Endothelial cell of umbilical vein (primary cell): ENCODE results near the gene FAM193B. TPM values are rescaled to one million over a fixed set of nuclear protein-coding genes. Genes with fewer than 3 reads are reported as not detected.
A peak's percentile ranks its signal among the peaks of the same experiment; 100 is the strongest.

ENCODE experiments used
- BruUV-seq: library from RNA; stranded (reverse); fragments of 400-500 nt; replicated peaks from 2 replicates; lab custom pipeline; 2021; lab: Mats Ljungman, UMichigan
- CTCF ChIA-PET: fragments of 300-600, 350-600 bp; sonication (Branson Sonifier 250); formaldehyde crosslinking; loops from one replicate; lab custom pipeline; 2021; ENCODE audit warnings: antibody characterized with exemption, inconsistent platforms; lab: Charles Lee
- POLR2A ChIA-PET: fragments of 300-600, 350-600 bp; sonication (Branson Sonifier 250); formaldehyde crosslinking; loops from one replicate; lab custom pipeline; 2021; ENCODE audit warnings: antibody characterized with exemption, inconsistent platforms; lab: Charles Lee
- DNase-seq: peaks from one replicate; pipeline ENCODE4 v3.0.0-alpha.2; 2011; ENCODE audit warnings: low read depth, low spot score
- FAIRE-seq: peaks from 2 replicates; lab custom pipeline; 2011; peaks lifted over from hg19 to GRCh38; lab: Jason Lieb, UNC
- H2AFZ ChIP-seq: 2 replicates; pipeline ENCODE4 v1.6.0; 2012; ENCODE audit warnings: low read depth, low read length, control low read depth, inconsistent platforms
- H3K27ac ChIP-seq: 2 replicates; pipeline ENCODE4 v1.5.1; 2011; ENCODE audit warnings: low read depth, mild to moderate bottlenecking, control low read depth, low read length, moderate library complexity; ENCODE audit not compliant: insufficient read depth
- H3K27me3 ChIP-seq, 2 experiments: 2 replicates each; pipeline versions ENCODE4 v1.6.0 to v1.6.1; 2011; ENCODE audit warnings: low read length in 2 of 2, mixed read lengths in 1 of 2; ENCODE audit not compliant: control insufficient read depth in 2 of 2, insufficient read depth in 2 of 2
- H3K36me3 ChIP-seq, 2 experiments: 2 replicates in 1 of 2; 3 replicates in 1 of 2; pipeline ENCODE4 v1.5.1; 2011; ENCODE audit warnings: low read length in 2 of 2, mild to moderate bottlenecking in 1 of 2, moderate library complexity in 1 of 2; ENCODE audit not compliant: control insufficient read depth in 2 of 2, insufficient read depth in 2 of 2; ENCODE audit errors: extremely low read depth in 1 of 2
- H3K4me1 ChIP-seq: 3 replicates; pipeline ENCODE4 v1.5.1; 2011; ENCODE audit warnings: mild to moderate bottlenecking, low read length; ENCODE audit not compliant: control insufficient read depth, insufficient read depth; ENCODE audit errors: extremely low read depth
- H3K4me2 ChIP-seq: 2 replicates; pipeline ENCODE4 v1.6.1; 2011; ENCODE audit warnings: low read length, control low read depth, mixed read lengths; ENCODE audit not compliant: insufficient read depth
- H3K4me3 ChIP-seq, 3 experiments: fragments of 200-600 bp in 1 of 3; sonication (generic), shearing (Covaris generic) in 1 of 3; replicated peaks in 1 of 3; 2 replicates each; pipeline ENCODE4 v1.5.1; 2011 to 2016; ENCODE audit warnings: control low read depth in 3 of 3, low read length in 3 of 3, mild to moderate bottlenecking in 2 of 3, inconsistent platforms in 1 of 3, low read depth in 1 of 3, moderate library complexity in 1 of 3; ENCODE audit not compliant: insufficient read depth in 1 of 3
- H3K79me2 ChIP-seq: 2 replicates; pipeline ENCODE4 v1.6.0; 2012; ENCODE audit warnings: low read length, inconsistent platforms; ENCODE audit not compliant: control insufficient read depth, insufficient read depth
- H3K9ac ChIP-seq: replicated peaks from 2 replicates; pipeline ENCODE3; 2011; ENCODE audit warnings: low read length, control low read depth; ENCODE audit not compliant: insufficient read depth; ENCODE audit errors: extremely low read depth
- H3K9me1 ChIP-seq: replicated peaks from 3 replicates; pipeline ENCODE4 v1.6.0; 2011; ENCODE audit warnings: mild to moderate bottlenecking, low read length; ENCODE audit not compliant: control insufficient read depth, insufficient read depth; ENCODE audit errors: extremely low read depth
- H3K9me3 ChIP-seq: replicated peaks from 2 replicates; pipeline ENCODE4 v1.5.1; 2012; ENCODE audit warnings: low read length, inconsistent platforms; ENCODE audit not compliant: control insufficient read depth, insufficient read depth
- H4K20me1 ChIP-seq: replicated peaks from 2 replicates; pipeline ENCODE3; 2011; ENCODE audit warnings: mild to moderate bottlenecking, low read length; ENCODE audit not compliant: control insufficient read depth, insufficient read depth; ENCODE audit errors: extremely low read depth
- EZH2 ChIP-seq: IDR thresholded peaks from 2 replicates; pipeline ENCODE4 v1.6.1; 2012; ENCODE audit warnings: borderline replicate concordance, low read depth, mild to moderate bottlenecking, moderate library complexity, low read length, inconsistent platforms; ENCODE audit not compliant: severe bottlenecking
- FOS ChIP-seq: IDR thresholded peaks from 2 replicates; pipeline ENCODE4 v1.6.1; 2011; ENCODE audit warnings: mild to moderate bottlenecking, low read length, moderate library complexity, borderline replicate concordance; ENCODE audit not compliant: insufficient read depth
- GATA2 ChIP-seq: IDR thresholded peaks from 2 replicates; pipeline ENCODE4 v1.7.0; 2011; ENCODE audit warnings: low read depth, mild to moderate bottlenecking, moderate library complexity, mixed read lengths, low read length; ENCODE audit not compliant: insufficient read length, insufficient read depth
- JUN ChIP-seq: IDR thresholded peaks from 2 replicates; pipeline ENCODE4 v1.6.1; 2011; ENCODE audit warnings: borderline replicate concordance, low read depth; ENCODE audit not compliant: insufficient read length, insufficient read depth
- MAX ChIP-seq: IDR thresholded peaks from 2 replicates; pipeline ENCODE4 v1.6.1; 2011; ENCODE audit not compliant: insufficient read depth, insufficient read length
- MYC ChIP-seq: IDR thresholded peaks from one replicate; pipeline ENCODE4 v1.6.1; 2011; ENCODE audit warnings: mild to moderate bottlenecking, low read depth, low read length
- POLR2AphosphoS5 ChIP-seq: IDR thresholded peaks from 2 replicates; pipeline ENCODE4 v1.6.1; 2012; ENCODE audit warnings: low read depth, mild to moderate bottlenecking, control low read depth, low read length, moderate library complexity; ENCODE audit not compliant: insufficient read depth
- dilution Hi-C: fragments of 300-500 bp; cut with MboI; formaldehyde crosslinking; loops from one replicate; pipeline ENCODE4 v1.15.0; 2019; ENCODE audit warnings: low sequenced_read_pairs; ENCODE audit not compliant: extremely low pct_ligation_motif_present
- intact Hi-C: fragments of 100-400 bp; cut with micrococcal nuclease; formaldehyde crosslinking; loops from one replicate; pipeline ENCODE4 v1.10.0; 2022
- polyA plus RNA-seq, 4 experiments: library from polyadenylated mRNA; depleted of rRNA in 3 of 4; stranded (reverse) in 3 of 4; unstranded in 1 of 4; fragments of >200 nt; gene quantifications; 2 replicates each; pipeline versions ENCODE4 v1.2.1 to v1.2.3, GENCODE V29; 2011 to 2012; ENCODE audit warnings: missing spikeins in 1 of 4
- total RNA-seq: library from RNA; stranded (reverse); gene quantifications from 2 replicates; pipeline ENCODE4 v1.2.3, GENCODE V29; 2021
- TF ChIP-seq, protein P1 (sequence below), 2 donors: IDR thresholded peaks; 1 replicate in 1 of 2; 2 replicates in 1 of 2; pipeline ENCODE4 v1.5.1; 2011; ENCODE audit warnings: low read length in 2 of 2, mild to moderate bottlenecking in 2 of 2, moderate library complexity in 2 of 2, control low read depth in 1 of 2, inconsistent platforms in 1 of 2, low read depth in 1 of 2; ENCODE audit not compliant: insufficient read depth in 1 of 2; ENCODE audit errors: extremely low read depth in 1 of 2

Gene FAM193B
- total and polyA plus RNA-seq, 2 donors (not counting 3 experiments of a cell fraction or from before 2014, with no cell fraction given), result 57.9 to 75.7 TPM

GRCh38 chr5:177494346-177495195 is 59.8 kb downstream of the FAM193B start:
- Histone ChIP-seq H3K9ac (peak overlapping the region; percentile 93), H3K9me3 (no peaks in the 10 kb centered on the region), H4K20me1 (no peaks in the 10 kb centered on the region), H3K4me3 (peak overlapping the region in 1 of 3 experiments; percentile 9), H3K4me2 (peak overlapping the region; percentile 70), H3K9me1 (no peaks in the 10 kb centered on the region), H3K4me1 (peaks cover 57% of the 10 kb centered on the region), H3K79me2 (peaks cover 44% of the 10 kb centered on the region), H3K36me3 (peaks cover 9 to 22% of the 10 kb centered on the region in 2 experiments), H2AFZ (no peak overlapping the region), H3K27ac (peak overlapping the region; percentile 93), H3K27me3 (no peaks in the 10 kb centered on the region)
- intact Hi-C loops (loop anchor here (1.0 to 10.0 kb wide), 6 partner anchors 38 to 960 kb away; partner anchors contain the start of genes N4BP3 and RNF44), dilution Hi-C loops (no loop called here)
- FAIRE-seq (peak; percentile 99), DNase-seq (peak; percentile 92)
- BruUV-seq, result no TSS peak
- peak; percentile 8 for TF ChIP-seq MYC
- TF ChIP-seq EZH2, result no peak
- peak; percentile 71 for TF ChIP-seq JUN
- TF ChIP-seq GATA2, result no peak
- TF ChIP-seq, protein P1, sequence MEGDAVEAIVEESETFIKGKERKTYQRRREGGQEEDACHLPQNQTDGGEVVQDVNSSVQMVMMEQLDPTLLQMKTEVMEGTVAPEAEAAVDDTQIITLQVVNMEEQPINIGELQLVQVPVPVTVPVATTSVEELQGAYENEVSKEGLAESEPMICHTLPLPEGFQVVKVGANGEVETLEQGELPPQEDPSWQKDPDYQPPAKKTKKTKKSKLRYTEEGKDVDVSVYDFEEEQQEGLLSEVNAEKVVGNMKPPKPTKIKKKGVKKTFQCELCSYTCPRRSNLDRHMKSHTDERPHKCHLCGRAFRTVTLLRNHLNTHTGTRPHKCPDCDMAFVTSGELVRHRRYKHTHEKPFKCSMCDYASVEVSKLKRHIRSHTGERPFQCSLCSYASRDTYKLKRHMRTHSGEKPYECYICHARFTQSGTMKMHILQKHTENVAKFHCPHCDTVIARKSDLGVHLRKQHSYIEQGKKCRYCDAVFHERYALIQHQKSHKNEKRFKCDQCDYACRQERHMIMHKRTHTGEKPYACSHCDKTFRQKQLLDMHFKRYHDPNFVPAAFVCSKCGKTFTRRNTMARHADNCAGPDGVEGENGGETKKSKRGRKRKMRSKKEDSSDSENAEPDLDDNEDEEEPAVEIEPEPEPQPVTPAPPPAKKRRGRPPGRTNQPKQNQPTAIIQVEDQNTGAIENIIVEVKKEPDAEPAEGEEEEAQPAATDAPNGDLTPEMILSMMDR (IDR thresholded peaks at IDR 0.05; ENCODE audit: extremely low read depth in 1 of 2, insufficient read depth in 1 of 2, low read depth in 1 of 2, low read length in 2 of 2), result peak; percentile 20 to 46
- peak; percentile 72 for TF ChIP-seq FOS
- TF ChIP-seq POLR2AphosphoS5, result peak; percentile 88
- no peak for TF ChIP-seq MAX
- CTCF ChIA-PET, result interaction anchor here (0.8 to 3.4 kb wide), 11 partner anchors 20 to 124 kb away, joined by 3 to 15 read pairs (median 4); no protein-coding TSS in a partner anchor
- POLR2A ChIA-PET, result interaction anchor here (1.0 to 1.8 kb wide), 5 partner anchors 14 to 69 kb away, joined by 4 to 10 read pairs (median 4); no protein-coding TSS in a partner anchor
